T-helper 22 cell (primary cell): Measurements from ENCODE around the gene CAMKMT.

Experiments used
- DNase-seq: peaks from one replicate; pipeline ENCODE4 v3.0.0-alpha.2; 2020; ENCODE audit warnings: low read depth

CAMKMT gene

DNA sequence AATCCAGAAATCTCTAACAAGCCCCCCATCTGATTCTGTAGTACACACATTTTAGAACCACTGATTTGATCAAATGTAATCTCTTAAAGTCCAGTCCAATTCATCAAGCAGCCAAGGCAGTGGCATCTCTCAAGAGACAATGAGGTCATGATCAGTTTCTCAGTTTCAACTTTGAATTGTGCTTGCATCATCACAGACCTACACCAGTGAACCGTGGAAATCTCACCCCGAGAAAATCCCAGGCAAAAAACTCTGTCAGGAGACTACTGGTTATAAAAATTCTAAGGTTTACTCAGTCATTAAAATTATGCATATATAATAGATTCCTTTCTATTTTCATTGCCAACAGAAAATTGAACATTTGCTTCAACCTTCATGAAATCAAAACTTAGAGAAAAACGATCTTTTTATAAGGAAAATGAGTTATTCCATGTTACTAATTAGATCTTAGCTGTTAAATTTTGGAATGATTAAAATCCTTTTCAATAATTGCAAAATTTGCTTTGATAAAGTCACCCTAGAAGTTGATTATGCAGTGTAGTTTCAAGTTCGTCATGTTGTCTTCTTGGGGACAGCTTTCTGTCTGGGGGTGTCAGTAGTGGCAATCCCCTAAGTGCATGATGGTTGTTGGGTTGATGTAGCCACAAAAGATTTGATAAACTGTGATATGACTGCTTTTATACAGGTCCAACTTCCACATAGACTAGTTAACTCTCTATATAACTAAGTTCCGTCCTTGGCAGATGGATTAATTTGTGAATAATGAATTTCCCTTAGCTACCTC is 235.0 kb downstream of the CAMKMT start:
- no peak for DNase-seq

GRCh38 chr2:44598330-44599119 is 236.8 kb downstream of the CAMKMT start:
- no peak for DNase-seq

DNA sequence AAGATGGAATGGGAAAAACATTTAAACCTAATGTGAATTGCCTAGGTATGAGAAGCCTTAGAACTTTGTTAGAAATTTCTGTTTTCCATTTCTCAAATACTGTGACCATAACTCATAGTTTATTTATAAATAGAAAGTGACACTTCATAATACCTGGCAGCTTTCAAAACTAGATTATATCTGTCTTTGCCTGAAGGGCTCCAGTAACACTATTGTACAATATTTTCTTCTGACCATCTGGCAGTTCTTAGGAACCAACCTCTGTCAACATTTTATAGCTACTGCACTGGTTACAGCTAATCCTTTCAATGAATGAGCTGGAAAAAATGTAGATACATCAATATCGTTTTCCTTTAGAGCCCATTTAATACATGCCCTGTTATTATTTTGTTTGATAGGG is 237.4 kb downstream of the CAMKMT start:
- no peak for DNase-seq

- no peak for DNase-seq
Measured at GRCh38 chr2:44602446-44602845, 240.7 kb downstream of the CAMKMT start.

DNA sequence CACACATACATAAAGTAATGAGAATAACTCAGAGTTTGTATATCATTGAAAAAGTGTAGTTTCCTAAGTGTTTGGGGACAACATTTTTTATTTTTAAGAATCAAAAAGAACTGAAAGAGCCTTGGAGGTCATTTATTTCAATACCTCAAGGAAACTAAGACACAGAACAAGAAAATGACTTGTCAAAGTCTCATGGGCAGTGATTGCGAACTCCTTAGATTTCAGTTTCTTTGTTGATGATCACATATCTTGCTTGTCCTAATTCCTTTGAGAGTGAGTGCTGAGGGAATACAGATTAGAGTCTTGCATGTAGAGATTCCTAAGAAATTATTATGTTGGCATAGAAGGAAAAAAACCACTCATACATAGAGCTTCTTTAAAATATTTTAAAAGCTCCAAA is 243.8 kb downstream of the CAMKMT start:
- no peak for DNase-seq

GRCh38 chr2:44612276-44612675 is 250.5 kb downstream of the CAMKMT start:
- no peak for DNase-seq

DNA sequence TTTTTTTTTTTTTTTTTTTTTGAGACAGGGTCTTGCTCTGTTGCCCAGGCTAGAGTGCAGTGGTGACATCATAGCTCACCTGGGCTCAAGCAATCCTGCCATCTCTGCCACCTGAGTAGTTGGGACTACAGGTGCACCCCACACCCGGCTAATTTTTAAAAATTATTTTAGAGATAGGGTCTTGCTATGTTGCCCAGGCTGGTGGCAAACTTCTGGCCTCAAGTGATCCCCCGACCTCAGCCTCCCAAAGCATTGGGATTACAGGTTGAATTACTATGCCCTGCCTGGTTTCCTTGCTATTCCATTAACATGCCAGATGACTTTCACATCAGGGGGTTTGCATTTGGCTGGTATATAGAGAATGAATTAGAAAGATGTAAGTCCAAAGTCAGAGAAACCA is 253.2 kb downstream of the CAMKMT start:
- no peak for DNase-seq

GRCh38 chr2:44615950-44616518 is 254.3 kb downstream of the CAMKMT start:
- no peak for DNase-seq

DNA sequence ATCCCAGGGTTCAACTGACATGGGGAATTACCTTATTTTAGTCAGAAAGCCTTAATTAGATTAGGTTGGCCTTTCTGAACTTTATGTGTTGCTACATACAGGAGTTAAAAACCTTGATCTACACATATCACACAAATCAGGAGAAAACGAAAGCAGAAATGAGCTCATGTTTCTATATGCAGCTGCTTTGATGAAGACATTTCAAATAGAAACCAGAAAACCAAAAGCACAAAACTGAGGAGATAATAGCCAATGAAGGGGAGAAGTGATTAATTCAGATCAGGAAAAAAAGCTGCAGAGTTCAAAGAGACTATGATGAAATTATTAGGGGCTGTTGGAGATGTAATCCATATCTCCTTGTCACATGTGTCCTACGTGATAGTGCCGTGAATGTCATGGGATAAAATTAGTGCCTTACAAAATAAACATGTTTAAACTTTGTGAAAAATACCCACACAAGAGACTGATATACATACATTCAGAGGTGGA is 255.0 kb downstream of the CAMKMT start:
- DNase-seq = no peak

- no peak for DNase-seq
Measured at GRCh38 chr2:44618251-44619023, 256.7 kb downstream of the CAMKMT start.

DNA sequence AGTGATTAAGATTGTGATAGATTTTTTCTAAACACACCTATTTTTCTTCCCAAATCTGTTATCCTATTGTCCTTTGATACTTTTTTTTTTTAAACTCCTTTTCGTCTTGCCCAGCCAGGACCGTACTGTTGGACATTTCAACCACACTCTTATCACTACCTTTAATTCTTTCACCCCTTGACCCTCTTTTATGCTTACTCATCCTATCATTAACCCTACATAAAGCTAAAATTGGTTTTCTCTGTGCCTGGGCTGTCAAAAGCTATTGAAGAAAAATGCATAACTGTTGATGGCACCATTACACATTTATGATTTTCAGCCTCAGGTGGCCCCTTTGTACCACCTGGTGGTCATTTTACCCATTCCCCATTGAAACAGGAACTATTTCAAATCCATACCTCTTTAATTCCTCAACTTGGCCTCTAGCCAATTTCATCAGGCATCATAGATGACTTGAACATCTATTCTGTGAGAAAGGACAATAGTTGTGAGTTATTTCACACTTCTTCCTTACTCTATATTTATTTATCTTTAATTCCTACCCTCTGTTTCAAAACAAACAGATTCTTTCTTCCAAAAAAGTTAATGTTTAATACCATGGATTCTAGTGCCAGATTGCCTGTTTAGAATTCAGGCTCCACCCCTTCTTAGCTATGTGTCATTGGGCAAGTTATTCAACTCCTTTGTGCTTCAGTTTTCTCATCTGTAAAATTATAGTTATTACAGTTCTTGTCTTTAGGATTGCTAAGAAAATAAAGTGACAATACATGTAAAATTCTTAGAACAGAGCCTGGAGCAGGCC is 258.6 kb downstream of the CAMKMT start:
- DNase-seq = no peak

DNA sequence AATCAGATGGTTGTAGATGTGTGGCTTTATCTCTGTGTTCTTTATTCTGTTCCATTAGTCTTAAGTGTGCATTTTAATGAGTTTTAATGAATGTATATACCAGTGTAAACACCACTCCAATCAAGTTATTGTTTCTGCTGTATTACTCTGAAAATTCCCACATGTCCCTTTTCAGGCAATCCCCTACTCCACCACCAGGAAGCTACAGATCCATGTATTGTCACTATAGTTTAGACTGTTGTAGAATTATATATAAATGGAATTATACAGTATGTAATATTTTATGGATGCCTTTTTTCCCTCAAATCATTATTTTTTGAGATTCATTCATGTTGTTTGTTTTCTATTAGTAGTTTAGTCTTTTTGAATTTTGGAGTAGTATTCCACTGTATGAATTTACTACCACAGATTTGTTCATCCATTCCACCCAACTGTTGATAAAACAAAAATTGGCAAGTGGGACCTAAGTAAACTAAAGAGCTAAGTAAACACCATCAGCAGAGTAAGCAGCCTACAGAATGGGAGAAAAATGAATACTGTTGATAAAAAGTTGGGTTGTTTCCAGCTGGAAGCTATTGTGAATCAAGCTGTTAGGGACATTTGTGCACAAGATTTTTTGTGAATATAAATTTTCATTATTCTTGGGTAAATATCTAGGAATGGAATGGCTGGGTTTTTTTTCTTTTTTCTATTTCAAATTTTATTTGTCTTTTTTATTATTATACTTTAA is 262.0 kb downstream of the CAMKMT start:
- DNase-seq = no peak

DNA sequence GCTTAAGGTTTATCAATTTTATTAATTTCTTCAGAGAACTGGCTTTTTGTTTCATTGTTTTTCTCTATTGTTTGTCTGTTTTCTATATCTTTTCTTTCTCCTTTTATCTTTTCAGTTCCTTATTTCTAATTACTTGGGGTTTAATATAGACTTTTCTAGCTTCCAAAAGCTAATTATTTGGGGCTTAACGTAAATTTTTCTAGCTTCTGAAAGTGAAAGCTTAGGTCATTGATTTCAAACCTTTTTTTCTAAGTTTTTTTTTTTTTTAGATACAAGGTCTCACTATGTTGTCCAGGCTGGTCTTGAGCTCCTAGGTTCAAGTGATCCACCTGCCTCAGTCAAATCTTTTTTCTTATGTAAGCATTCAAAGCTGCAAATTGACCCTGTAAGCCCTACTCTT is 266.6 kb downstream of the CAMKMT start:
- DNase-seq = no peak

- no peak for DNase-seq
Measured at GRCh38 chr2:44632931-44633689, 271.4 kb downstream of the CAMKMT start.

DNA sequence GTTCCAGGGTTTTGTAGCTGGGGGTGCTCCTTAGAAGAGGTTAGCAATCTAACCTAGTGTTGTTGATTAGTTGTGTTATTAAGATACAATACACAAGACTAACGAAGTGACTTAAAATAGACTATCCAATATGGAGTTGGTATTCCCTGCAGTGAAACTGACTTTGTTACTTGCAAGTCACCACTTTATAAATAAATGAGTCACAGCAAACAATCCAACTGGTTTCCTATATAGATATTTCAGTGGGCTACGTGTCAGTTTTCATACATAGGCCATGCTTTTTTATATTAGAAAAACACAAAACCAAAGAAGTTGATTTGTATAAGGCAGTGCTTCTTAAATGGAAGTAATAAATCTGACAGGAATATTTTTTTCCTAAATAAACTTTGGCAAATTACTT is 274.0 kb downstream of the CAMKMT start:
- no peak for DNase-seq

GRCh38 chr2:44638649-44639048 is 276.9 kb downstream of the CAMKMT start:
- DNase-seq = no peak

DNA sequence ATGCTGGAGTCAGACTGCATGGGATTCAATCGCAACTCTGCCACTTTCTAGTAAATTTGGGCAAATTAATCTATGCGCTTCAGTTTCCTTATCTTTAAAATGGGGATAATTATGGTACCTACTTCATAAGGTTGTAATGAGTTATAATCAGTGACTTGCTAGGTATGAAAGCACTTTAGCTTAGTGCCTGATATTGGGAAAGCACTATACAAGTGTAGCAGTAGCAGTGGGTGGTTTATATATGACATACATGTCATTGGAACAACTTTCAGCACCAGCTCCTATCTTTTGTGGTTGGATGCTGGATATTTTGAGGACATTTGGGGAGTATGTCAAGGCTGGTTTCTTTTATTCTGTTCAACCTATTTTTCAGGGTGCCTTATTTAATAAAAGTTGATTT is 277.7 kb downstream of the CAMKMT start:
- no peak for DNase-seq

DNA sequence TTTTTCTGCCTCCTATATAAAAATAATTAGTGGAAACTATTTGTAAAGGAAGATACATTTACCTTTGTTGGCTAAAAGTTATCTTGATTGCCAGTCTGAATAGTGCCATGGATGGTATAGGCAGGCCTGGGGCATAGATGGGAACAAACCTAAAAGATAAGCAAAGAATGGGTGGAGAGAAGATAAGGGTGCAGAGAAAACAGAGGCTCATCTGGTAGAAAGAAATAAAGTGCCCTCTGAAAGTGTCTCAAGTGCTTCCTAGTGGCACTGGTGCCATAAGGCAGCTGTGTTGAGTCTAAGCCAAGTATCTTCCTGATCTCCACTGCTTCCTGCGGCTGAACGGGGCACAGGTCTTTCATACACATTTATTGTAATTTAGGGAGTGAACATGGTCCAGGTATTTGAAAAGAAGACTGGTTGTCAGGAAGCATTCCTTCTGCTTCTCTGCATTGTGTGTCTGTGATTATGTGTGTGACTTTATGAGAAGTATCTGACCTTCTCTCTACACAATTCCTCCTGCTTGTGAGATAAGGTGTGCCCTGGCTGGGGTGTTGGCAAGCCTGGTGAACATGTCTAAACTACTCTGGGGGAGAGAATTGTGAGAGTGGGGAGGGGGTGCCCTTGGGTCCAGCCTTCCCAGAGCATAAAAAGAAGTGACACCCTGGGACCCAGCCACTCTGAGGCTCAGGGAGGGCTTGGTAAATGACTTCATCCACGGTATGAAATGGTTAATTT is 280.5 kb downstream of the CAMKMT start:
- no peak for DNase-seq

GRCh38 chr2:44645937-44646336 is 284.2 kb downstream of the CAMKMT start:
- DNase-seq = no peak
